NT2/D1 (cell line): ENCODE data around the gene SPRY4.

Source experiments
- YY1 ChIP-seq: IDR thresholded peaks from 2 replicates; pipeline ENCODE4 v1.6.1; 2011; ENCODE audit not compliant: insufficient read length, insufficient read depth
- ZNF274 ChIP-seq: IDR thresholded peaks from 2 replicates; pipeline ENCODE4 v1.6.1; 2011; ENCODE audit warnings: mild to moderate bottlenecking, low read depth, low read length

DNA sequence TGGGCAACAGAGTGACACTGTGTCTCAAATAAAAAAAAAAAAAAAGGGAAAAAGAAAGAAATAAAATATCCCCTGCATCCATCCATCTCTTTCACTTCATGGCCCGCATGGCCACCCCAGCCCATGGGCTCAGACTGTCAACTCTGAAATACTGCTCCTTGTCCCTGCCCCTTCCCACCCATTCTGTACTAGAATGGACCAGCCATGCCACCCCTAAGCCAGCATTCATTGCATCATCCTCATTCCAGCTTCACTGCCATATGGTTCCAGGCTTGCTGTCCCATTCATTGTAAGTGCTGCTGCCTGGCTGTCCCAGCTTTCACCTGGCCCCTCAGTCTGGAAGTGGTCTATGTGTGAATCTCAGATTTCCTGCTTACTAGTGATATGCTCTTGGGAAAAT, 46.2 kb downstream of the SPRY4 start:
- TF ChIP-seq ZNF274 = no peak
- no peak for TF ChIP-seq YY1
